K562 (cell line): ENCODE measurements around the gene SCARF1. TPM values are rescaled to one million over a fixed set of nuclear protein-coding genes. Genes with fewer than 3 reads are reported as not detected.
A peak's percentile ranks its signal among the peaks of the same experiment; 100 is the strongest.

Source experiments
- E2F5 ChIP-seq: sonication (generic); formaldehyde crosslinking; IDR thresholded peaks from 2 replicates; pipeline ENCODE4 v1.8.0; 2022; ENCODE audit warnings: mild to moderate bottlenecking, missing genetic modification reagents
- EGR1 ChIP-seq: fragments of 450-650 bp; conservative IDR thresholded peaks from 2 replicates; pipeline ENCODE4 v1.6.1; 2017; ENCODE audit warnings: mild to moderate bottlenecking
- EP300 ChIP-seq: IDR thresholded peaks from 2 replicates; pipeline ENCODE4 v1.6.1; 2012; ENCODE audit warnings: low read length, improper control_type of control experiment
- ETS2 ChIP-seq: IDR thresholded peaks from 2 replicates; pipeline ENCODE4 v1.6.1; 2016; ENCODE audit warnings: borderline replicate concordance, missing genetic modification characterization, mild to moderate bottlenecking, moderate library complexity, missing compliant biosample characterization; ENCODE audit not compliant: poor library complexity, severe bottlenecking
- FOXP4 ChIP-seq: sonication (generic); formaldehyde crosslinking; IDR thresholded peaks from 2 replicates; pipeline ENCODE4 v1.8.0; 2022; ENCODE audit warnings: mild to moderate bottlenecking, missing genetic modification reagents, borderline replicate concordance
- KDM4B ChIP-seq, 2 experiments: fragments of 450-650 bp in 1 of 2; sonication (generic) in 1 of 2; IDR thresholded peaks; 2 replicates each; pipeline ENCODE4 v1.6.1; 2016 to 2017; ENCODE audit warnings: borderline replicate concordance in 2 of 2, antibody characterized with exemption in 1 of 2, low read depth in 1 of 2, mild to moderate bottlenecking in 1 of 2
- MCM2 ChIP-seq: fragments of 450-650 bp; IDR thresholded peaks from 2 replicates; pipeline ENCODE4 v1.6.1; 2017; ENCODE audit warnings: low read depth, mild to moderate bottlenecking
- RBBP5 ChIP-seq: fragments of 200-600 bp; sonication (generic); IDR thresholded peaks from 2 replicates; pipeline ENCODE4 v1.6.1; 2012; ENCODE audit warnings: borderline replicate concordance, mild to moderate bottlenecking, low read length, control low read depth, inconsistent platforms; ENCODE audit not compliant: insufficient read depth, poor library complexity, severe bottlenecking
- REST ChIP-seq, 2 experiments: fragments of 450-650 bp; formaldehyde crosslinking in 1 of 2; IDR thresholded peaks; 2 replicates each; pipeline versions ENCODE4 v1.4.0 to v1.6.1; 2014 to 2020; ENCODE audit warnings: mild to moderate bottlenecking in 2 of 2, borderline replicate concordance in 1 of 2, low read depth in 1 of 2
- RNF2 ChIP-seq: sonication (generic); IDR thresholded peaks from 2 replicates; pipeline ENCODE4 v1.6.1; 2016
- SMC3 ChIP-seq: conservative IDR thresholded peaks from 2 replicates; pipeline ENCODE4 v1.6.1; 2011; ENCODE audit warnings: low read depth, low read length, improper control_type of control experiment; ENCODE audit not compliant: insufficient read depth
- SRSF3 ChIP-seq: fragments of 200-400 bp; formaldehyde crosslinking; IDR thresholded peaks from 2 replicates; pipeline ENCODE4 v1.6.1; 2016; ENCODE audit warnings: mild to moderate bottlenecking, low read length, moderate library complexity; ENCODE audit not compliant: insufficient read depth
- WHSC1 ChIP-seq: IDR thresholded peaks from one replicate; pipeline ENCODE4 v1.6.1; 2012; ENCODE audit warnings: low read length, control low read depth, inconsistent platforms
- ZNF507 ChIP-seq: conservative IDR thresholded peaks from 2 replicates; pipeline ENCODE4 v1.6.1; 2017; ENCODE audit warnings: missing genetic modification characterization, missing compliant biosample characterization
- ZSCAN29 ChIP-seq: fragments of 450-650 bp; IDR thresholded peaks from 2 replicates; pipeline ENCODE4 v1.6.1; 2017
- polyA plus RNA-seq, 8 experiments: library from polyadenylated mRNA; depleted of rRNA in 4 of 8; stranded (reverse) in 5 of 8; unstranded in 3 of 8; fragments of >200 nt; fragmentation: Nextera tagmentation in 2 of 8; fragmentation: Illumina TruSeq in 1 of 8; extraction: Ambion mirVana in 2 of 8; extraction: Trizol in 1 of 8; gene quantifications; 2 replicates each; pipeline versions ENCODE4 v1.2.1 to v1.2.3, GENCODE V29; 2011 to 2014; ENCODE audit warnings: inconsistent platforms in 1 of 8, missing spikeins in 1 of 8
- total RNA-seq, 7 experiments: library from RNA; depleted of rRNA in 6 of 7; stranded (reverse); fragments of >200 nt in 6 of 7; fragmentation: Illumina TruSeq in 2 of 7; extraction: Trizol in 2 of 7; gene quantifications; 2 replicates each; pipeline versions ENCODE4 v1.2.1 to v1.2.3, GENCODE V29; 2011 to 2021; ENCODE audit warnings: low replicate concordance in 1 of 7

The SCARF1 gene
- total and polyA plus RNA-seq, 9 of the 15 experiments (the other 6 are each of a cell fraction or from before 2014, with no cell fraction given) = 0.04 to 2.1 (median 0.63) TPM

GRCh38 chr17:1629504-1630310 lies 15.8 kb downstream of the SCARF1 start (continued):
- TF ChIP-seq SRSF3 (no peak), WHSC1 (no peak), RBBP5 (peak; percentile 10), ETS2 (no peak), MCM2 (no peak), ZNF507 (no peak), EGR1 (no peak), RNF2 (no peak), REST (IDR thresholded peaks at IDR 0.05; ENCODE audit: borderline replicate concordance) (peak; percentile 73), REST (CRISPR knock-in tag; IDR thresholded peaks at IDR 0.05; ENCODE audit: low read depth) (no peak), EP300 (no peak), E2F5 (CRISPR knock-in tag) (no peak), ZSCAN29 (no peak), SMC3 (peak; percentile 49), FOXP4 (no peak), KDM4B (IDR thresholded peaks at IDR 0.05; ENCODE audit: borderline replicate concordance in 2 of 2, low read depth in 1 of 2) (no peak)
